ENCODE data around the gene TMEM181. TPM values are rescaled to one million over a fixed set of nuclear protein-coding genes. Genes with fewer than 3 reads are reported as not detected.

Gene TMEM181
- total RNA-seq, 1 donor from 2014 or later = 35.3 TPM

DNA sequence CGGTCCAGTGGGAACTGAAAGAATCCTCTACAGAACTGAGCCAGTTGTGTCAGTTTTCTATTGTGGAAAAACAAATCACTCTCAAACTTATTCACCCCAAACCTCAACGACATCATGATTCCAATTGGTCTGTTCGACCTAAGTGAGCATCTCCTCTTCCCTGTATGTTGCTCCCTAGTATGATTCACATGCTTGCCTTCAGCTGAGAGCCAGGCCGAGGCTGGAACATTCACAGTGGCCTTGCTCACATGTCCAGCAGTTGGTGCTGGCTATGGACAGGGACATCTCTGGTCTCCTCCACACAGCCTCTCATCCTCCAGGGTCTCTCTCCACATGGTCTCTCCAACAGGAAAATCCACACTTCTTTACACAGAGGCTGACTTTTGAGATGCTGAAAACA, 28.3 kb upstream of the TMEM181 start:
- no peak for FAIRE-seq
- H3K36me3 ChIP-seq (ENCODE audit: control insufficient read depth, insufficient read depth, low read length) = no peaks in the 10 kb centered on the region
- DNase-seq (ENCODE audit: low read depth) = no peak
- TF ChIP-seq, protein P1, sequence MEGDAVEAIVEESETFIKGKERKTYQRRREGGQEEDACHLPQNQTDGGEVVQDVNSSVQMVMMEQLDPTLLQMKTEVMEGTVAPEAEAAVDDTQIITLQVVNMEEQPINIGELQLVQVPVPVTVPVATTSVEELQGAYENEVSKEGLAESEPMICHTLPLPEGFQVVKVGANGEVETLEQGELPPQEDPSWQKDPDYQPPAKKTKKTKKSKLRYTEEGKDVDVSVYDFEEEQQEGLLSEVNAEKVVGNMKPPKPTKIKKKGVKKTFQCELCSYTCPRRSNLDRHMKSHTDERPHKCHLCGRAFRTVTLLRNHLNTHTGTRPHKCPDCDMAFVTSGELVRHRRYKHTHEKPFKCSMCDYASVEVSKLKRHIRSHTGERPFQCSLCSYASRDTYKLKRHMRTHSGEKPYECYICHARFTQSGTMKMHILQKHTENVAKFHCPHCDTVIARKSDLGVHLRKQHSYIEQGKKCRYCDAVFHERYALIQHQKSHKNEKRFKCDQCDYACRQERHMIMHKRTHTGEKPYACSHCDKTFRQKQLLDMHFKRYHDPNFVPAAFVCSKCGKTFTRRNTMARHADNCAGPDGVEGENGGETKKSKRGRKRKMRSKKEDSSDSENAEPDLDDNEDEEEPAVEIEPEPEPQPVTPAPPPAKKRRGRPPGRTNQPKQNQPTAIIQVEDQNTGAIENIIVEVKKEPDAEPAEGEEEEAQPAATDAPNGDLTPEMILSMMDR (IDR thresholded peaks at IDR 0.05; ENCODE audit: insufficient read depth, low read length, severe bottlenecking) = no peak
- H3K27me3 ChIP-seq (ENCODE audit: control insufficient read depth, insufficient read depth, low read length) = no peaks in the 10 kb centered on the region
- no peak overlapping the region for H3K4me3 ChIP-seq (ENCODE audit: low read depth, low read length)

DNA sequence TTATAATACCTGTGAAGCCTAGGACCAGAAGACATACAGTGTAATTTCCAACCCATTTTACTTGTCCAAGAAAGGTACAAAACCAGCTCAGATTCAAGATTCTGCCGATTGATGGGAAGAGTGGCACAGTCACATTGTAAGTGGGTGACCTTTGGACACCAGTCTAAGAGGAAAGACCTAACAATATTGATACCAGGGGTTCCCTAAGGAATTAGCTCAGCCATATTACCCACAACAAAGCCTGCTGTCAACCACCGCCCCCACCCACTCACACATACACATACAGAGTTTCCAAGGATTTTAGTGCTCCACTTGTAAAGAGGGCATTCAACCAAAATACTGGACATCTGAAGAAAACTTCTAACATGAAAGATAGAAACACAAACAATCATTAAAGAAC, 27.9 kb upstream of the TMEM181 start:
- no peaks in the 10 kb centered on the region for H3K36me3 ChIP-seq (ENCODE audit: control insufficient read depth, insufficient read depth, low read length)
- TF ChIP-seq, protein P1 (IDR thresholded peaks at IDR 0.05; ENCODE audit: insufficient read depth, low read length, severe bottlenecking) = no peak
- H3K27me3 ChIP-seq (ENCODE audit: control insufficient read depth, insufficient read depth, low read length) = no peaks in the 10 kb centered on the region
- DNase-seq (ENCODE audit: low read depth) = no peak
- H3K4me3 ChIP-seq (ENCODE audit: low read depth, low read length) = no peak overlapping the region
- no peak for FAIRE-seq

DNA sequence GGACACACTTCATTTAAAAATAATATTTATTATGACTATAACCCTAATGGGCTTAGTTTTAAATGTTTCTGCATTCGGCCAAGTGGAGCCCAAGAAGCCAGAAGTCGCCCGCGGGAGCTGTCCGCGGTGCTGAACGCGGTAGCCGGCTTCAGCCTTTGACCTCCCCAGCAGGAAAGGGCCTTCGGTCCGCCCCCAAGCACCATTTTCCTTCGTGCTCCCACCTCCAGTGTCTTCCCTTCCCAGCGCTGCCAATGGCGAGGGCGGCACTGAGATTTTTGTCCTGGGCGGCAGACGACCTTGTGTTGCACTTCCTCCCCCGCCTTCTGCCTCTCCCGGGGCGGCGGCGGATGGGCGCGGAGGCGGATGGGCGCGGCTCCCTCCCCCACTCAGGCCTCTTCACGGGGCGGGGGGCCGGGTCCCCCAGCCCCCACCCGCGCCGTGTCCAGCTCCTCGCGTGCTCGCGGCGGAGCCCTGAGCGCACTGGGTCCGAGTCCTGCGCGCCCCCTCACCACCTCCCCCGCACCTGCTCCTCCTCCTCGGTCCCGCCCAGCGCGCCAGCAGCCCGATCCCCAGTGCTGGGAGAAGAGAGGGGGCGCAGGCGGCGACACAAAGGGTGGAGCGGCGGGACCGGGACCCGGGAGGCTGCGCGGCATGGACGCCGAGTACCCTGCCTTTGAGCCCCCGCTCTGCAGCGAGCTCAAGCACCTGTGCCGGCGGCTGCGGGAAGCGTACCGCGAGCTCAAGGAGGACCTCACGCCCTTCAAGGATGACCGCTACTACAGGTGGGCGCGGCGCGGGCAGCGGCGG, 23.6 kb upstream of the TMEM181 start:
- Histone ChIP-seq H3K36me3 (ENCODE audit: control insufficient read depth, insufficient read depth, low read length) (no peaks in the 10 kb centered on the region), H3K4me3 (ENCODE audit: low read depth, low read length) (peak overlapping the region; percentile 45), H3K27me3 (ENCODE audit: control insufficient read depth, insufficient read depth, low read length) (peaks cover 2% of the 10 kb centered on the region)
- DNase-seq (ENCODE audit: low read depth) = peak; percentile 47
- TF ChIP-seq, protein P1 (IDR thresholded peaks at IDR 0.05; ENCODE audit: insufficient read depth, low read length, severe bottlenecking) = no peak
- FAIRE-seq = no peak

DNA sequence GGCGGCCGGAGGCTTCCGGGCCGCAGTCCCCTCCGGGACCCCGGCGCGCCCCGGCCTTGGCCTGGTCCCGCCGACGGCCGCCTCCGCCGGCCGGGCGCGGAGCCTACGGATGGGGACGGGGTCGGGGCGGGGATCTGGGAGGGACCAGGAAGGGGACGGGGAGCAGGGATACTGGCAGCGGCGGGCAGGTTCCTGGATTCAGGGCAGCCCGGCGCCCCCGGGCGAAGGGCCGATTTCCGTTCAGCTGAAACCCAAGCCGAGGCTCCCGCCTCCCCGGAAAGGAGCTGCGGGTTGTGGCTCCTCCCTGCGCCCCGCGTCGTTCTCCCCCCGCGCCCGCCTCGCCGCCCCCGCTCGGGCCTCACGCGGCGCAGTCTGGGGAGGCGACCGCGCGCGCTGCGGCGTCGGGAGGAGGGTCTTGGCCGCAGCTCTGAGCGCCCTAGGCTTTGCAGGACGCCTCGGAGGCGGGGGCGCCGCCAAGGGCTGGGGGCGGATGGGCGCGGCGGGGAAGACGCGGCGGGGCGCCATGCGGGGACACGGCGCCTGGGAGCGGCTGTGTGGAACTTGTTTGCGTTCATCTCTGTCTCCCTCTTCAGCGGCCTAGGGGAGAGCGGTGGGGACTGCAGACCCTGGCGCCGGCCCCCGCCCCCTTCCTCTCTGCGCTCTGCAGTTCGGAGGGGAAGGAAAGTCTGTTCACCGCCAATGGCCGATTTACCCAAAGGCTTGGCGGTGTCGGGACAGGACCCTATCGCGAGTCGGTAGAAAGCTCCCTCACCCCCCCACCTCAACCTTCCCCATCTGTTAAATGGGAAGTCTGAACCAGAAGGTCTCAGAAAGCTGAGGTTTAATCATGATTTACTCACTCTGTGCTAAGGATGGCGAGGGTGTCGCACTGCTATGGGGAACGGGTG, 22.7 kb upstream of the TMEM181 start:
- TF ChIP-seq, protein P1 (IDR thresholded peaks at IDR 0.05; ENCODE audit: insufficient read depth, low read length, severe bottlenecking) = no peak
- FAIRE-seq (no peak), DNase-seq (ENCODE audit: low read depth) (no peak)
- Histone ChIP-seq H3K4me3 (ENCODE audit: low read depth, low read length) (peak overlapping the region; percentile 45), H3K27me3 (ENCODE audit: control insufficient read depth, insufficient read depth, low read length) (peaks cover 2% of the 10 kb centered on the region), H3K36me3 (ENCODE audit: control insufficient read depth, insufficient read depth, low read length) (no peaks in the 10 kb centered on the region)

DNA sequence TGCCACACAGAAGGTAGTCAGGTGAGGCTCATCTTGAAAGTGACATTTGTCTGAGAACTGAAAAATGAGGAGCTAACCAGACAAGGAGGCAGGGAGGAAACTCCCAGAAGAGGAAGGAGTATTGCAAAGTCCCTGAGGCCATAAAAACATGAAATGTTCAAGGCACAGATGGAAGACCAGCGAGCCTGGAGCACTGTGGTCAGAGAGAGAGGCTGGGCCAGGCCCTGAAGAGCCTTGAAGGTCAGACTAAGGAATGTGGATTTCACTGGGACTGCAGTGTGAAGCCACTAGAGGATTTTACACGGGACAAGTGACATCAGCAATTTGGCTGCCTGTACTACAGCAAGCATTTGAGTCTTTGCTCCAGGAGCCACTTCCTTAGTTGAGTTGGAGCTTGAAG, 21.1 kb upstream of the TMEM181 start:
- H3K4me3 ChIP-seq (ENCODE audit: low read depth, low read length) = no peak overlapping the region
- DNase-seq (ENCODE audit: low read depth) (no peak), FAIRE-seq (no peak)
- TF ChIP-seq, protein P1 (IDR thresholded peaks at IDR 0.05; ENCODE audit: insufficient read depth, low read length, severe bottlenecking) = no peak
- peaks cover 2% of the 10 kb centered on the region for H3K27me3 ChIP-seq (ENCODE audit: control insufficient read depth, insufficient read depth, low read length)
- H3K36me3 ChIP-seq (ENCODE audit: control insufficient read depth, insufficient read depth, low read length) = no peaks in the 10 kb centered on the region
